Measurements from ENCODE around the gene UBE3B. TPM values are rescaled to one million over a fixed set of nuclear protein-coding genes. Genes with fewer than 3 reads are reported as not detected.

The UBE3B gene
- total RNA-seq, 1 donor: 51.4 TPM

DNA sequence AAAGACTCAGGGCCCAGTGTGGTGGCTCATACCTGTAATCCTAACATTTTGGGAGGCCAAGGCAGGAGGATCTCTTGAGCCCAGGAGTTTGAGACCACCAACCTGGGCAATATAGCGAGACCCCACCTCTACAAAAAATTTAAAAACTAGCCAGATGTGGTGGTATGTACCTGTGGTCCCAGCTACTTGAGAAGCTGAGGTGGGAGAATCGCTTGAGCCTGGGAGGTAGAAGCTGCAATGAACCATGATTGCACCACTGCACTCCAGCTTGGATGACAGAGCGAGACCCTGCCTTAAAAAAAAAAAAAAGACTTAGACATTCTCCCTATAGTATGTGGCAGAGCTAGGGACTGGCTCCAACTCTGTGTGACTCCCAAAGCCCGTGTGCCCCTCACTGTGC, 2.9 kb downstream of the UBE3B start:
- H3K4me3 ChIP-seq (ENCODE audit: low read depth, low read length): no peak overlapping the region
- DNase-seq (ENCODE audit: low read depth): no peak
- TF ChIP-seq, protein P1, sequence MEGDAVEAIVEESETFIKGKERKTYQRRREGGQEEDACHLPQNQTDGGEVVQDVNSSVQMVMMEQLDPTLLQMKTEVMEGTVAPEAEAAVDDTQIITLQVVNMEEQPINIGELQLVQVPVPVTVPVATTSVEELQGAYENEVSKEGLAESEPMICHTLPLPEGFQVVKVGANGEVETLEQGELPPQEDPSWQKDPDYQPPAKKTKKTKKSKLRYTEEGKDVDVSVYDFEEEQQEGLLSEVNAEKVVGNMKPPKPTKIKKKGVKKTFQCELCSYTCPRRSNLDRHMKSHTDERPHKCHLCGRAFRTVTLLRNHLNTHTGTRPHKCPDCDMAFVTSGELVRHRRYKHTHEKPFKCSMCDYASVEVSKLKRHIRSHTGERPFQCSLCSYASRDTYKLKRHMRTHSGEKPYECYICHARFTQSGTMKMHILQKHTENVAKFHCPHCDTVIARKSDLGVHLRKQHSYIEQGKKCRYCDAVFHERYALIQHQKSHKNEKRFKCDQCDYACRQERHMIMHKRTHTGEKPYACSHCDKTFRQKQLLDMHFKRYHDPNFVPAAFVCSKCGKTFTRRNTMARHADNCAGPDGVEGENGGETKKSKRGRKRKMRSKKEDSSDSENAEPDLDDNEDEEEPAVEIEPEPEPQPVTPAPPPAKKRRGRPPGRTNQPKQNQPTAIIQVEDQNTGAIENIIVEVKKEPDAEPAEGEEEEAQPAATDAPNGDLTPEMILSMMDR (IDR thresholded peaks at IDR 0.05; ENCODE audit: insufficient read depth, low read depth, low read length): no peak

DNA sequence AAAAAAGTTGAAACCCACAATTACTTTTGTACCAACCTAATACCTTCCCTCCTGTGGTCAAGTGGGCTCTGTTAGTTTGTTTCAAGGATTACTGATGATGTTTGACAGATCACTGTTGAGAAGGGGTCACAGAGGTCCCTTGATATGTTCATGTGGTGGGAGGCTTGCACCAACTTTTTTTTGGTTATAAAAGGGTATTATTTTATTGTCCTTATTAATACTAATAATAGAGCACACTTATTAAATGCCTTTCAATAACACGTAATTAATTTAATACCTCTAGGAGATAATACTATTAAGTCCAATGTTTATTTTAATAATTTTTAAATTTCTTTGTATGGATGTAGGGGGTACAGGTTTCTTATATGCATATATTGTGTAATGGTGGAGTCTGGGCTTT, 4.4 kb downstream of the UBE3B start:
- no peak overlapping the region for H3K4me3 ChIP-seq (ENCODE audit: low read depth, low read length)
- TF ChIP-seq, protein P1 (IDR thresholded peaks at IDR 0.05; ENCODE audit: insufficient read depth, low read depth, low read length): no peak
- DNase-seq (ENCODE audit: low read depth): no peak

DNA sequence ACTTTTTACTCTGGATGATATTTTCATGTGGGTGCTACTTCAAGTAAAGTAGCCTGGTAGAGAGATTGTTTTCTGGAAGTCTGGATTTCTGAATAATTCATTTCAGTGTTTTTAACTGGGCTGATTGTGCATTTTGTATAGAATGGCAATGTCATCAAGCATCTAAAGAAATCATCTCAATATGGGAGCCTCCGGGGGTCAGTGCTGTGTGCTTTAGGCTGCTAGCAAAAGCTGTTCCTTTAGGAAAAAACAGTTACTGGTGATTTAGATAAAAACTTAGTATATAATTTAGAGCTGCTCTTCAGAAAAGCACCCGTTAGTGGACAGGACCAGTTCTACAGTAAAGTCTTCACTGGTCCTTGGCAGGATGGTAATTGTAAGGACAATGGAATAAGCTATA, 5.1 kb downstream of the UBE3B start:
- no peak for DNase-seq (ENCODE audit: low read depth)
- H3K4me3 ChIP-seq (ENCODE audit: low read depth, low read length): no peak overlapping the region
- TF ChIP-seq, protein P1 (IDR thresholded peaks at IDR 0.05; ENCODE audit: insufficient read depth, low read depth, low read length): no peak

DNA sequence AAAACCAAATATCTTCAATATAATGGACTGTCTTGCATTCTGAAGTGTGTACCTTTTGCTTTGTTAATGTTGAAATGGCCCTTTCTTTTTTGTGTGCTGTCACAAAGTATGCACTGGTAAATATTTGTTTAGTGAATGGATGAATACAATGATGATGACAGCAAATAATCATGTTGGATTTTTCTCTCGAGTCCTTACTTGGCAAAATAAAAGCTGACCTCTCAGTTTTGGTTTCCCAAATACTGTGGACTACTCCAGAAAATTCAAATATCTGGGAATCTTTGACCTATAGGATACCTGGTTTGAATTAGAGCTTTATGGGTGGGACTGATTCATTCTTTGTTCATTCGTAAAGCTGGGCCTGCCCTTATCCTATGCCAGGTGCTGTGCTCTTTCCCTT, 5.5 kb downstream of the UBE3B start:
- no peak overlapping the region for H3K4me3 ChIP-seq (ENCODE audit: low read depth, low read length)
- TF ChIP-seq, protein P1 (IDR thresholded peaks at IDR 0.05; ENCODE audit: insufficient read depth, low read depth, low read length): no peak

DNA sequence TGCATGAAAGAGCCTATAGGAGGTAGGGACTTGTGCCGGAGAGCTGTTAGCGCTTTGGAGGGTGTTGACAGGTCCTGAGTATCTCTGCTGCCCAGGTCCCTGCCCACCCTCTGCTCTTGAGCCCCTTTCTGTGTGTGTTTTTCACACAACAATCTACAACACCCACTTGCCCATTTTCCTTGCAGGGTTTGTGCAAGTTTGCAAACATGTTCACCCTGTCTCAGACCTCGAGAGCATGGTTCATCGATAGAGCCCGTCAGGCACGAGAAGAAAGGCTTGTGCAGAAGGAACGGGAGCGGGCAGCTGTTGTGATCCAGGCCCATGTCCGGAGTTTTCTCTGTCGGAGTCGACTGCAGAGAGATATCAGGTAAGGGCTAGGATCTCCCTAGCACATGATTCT, 5.9 kb downstream of the UBE3B start:
- DNase-seq (ENCODE audit: low read depth): no peak
- H3K4me3 ChIP-seq (ENCODE audit: low read depth, low read length): no peak overlapping the region
- TF ChIP-seq, protein P1 (IDR thresholded peaks at IDR 0.05; ENCODE audit: insufficient read depth, low read depth, low read length): no peak

More for the DNA sequence above, 5.5 kb downstream of the UBE3B start:
- no peak for DNase-seq (ENCODE audit: low read depth)

DNA sequence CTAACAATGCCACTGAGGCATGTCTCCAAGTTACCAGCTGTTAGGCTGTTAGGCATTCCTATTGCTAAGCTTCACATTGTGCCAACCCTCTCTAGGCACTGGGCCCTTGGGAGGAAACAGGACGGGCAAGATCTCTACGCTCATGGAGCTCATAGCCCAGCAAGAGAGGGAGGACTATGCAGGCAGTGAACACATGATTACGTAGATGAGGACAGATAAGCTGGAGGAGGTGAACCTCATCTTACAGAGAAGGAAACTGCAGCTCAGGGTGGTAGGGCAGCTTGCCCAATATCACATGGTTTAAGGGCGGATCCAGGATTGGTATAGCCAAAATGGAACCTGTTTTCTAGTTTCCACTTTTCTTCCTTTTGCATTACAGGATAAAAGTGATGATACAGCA, 7.8 kb downstream of the UBE3B start:
- no peak for DNase-seq (ENCODE audit: low read depth)
- no peak overlapping the region for H3K4me3 ChIP-seq (ENCODE audit: low read depth, low read length)
- TF ChIP-seq, protein P1 (IDR thresholded peaks at IDR 0.05; ENCODE audit: insufficient read depth, low read depth, low read length): no peak

Measured in fibroblast of villous mesenchyme (primary cell).